Measurements from ENCODE around the gene FBXL22. TPM values are rescaled to one million over a fixed set of nuclear protein-coding genes. Genes with fewer than 3 reads are reported as not detected.

FBXL22 gene
- total RNA-seq, 2 donors from 2014 or later, result 0.29 to 0.90 TPM

DNA sequence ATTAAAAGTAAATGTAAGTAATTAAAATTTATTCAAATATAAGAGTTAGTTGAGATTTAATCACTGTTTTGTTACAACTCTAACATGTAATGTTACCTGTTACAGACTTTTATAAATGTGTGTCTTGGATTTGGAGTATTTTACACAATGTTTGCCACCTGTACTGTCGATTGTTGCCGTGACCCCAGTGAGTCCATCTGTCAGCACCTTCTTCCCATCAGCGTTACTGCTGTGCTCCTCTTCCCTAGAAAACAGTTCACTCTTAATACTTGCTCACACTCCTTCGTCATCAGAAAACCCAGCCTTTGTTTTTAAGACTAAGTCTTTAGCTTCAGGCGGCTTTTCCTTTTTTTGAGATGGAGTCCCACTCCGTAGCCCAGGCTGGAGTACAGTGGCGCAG, 40.5 kb upstream of the FBXL22 start:
- H3K4me3 ChIP-seq (ENCODE audit: low read length), result no peak overlapping the region
- no peaks in the 10 kb centered on the region for H3K9me3 Mint-ChIP-seq
- no peaks in the 10 kb centered on the region for H3K27me3 Mint-ChIP-seq (ENCODE audit: insufficient read depth)
- peaks cover 17% of the 10 kb centered on the region for H3K4me1 Mint-ChIP-seq
- no peaks in the 10 kb centered on the region for H3K4me1 ChIP-seq (ENCODE audit: control insufficient read depth, insufficient read depth, low read length)
- no peaks in the 10 kb centered on the region for H3K9me3 ChIP-seq (ENCODE audit: control insufficient read depth, low read length)
- H3K27ac Mint-ChIP-seq, result no peak overlapping the region
- WGBS, 2 experiments (ENCODE audit: insufficient coverage in 1 of 2, insufficient read length in 1 of 2), result 91% methylated on average over 6 to 7 of the region's 7 CpGs
- H3K36me3 Mint-ChIP-seq (ENCODE audit: low read depth), result peaks cover 41% of the 10 kb centered on the region
- no peak overlapping the region for H3K9ac ChIP-seq (ENCODE audit: extremely low read depth, low read length, poor library complexity, severe bottlenecking)
- no peak overlapping the region for H3K4me3 Mint-ChIP-seq
- DNase-seq, result no peak
- no peak overlapping the region for H3K27ac ChIP-seq (ENCODE audit: low read depth, low read length)
- peaks cover 76% of the 10 kb centered on the region for H3K36me3 ChIP-seq (ENCODE audit: control insufficient read depth, insufficient read depth, low read length)
- TF ChIP-seq, protein P1, sequence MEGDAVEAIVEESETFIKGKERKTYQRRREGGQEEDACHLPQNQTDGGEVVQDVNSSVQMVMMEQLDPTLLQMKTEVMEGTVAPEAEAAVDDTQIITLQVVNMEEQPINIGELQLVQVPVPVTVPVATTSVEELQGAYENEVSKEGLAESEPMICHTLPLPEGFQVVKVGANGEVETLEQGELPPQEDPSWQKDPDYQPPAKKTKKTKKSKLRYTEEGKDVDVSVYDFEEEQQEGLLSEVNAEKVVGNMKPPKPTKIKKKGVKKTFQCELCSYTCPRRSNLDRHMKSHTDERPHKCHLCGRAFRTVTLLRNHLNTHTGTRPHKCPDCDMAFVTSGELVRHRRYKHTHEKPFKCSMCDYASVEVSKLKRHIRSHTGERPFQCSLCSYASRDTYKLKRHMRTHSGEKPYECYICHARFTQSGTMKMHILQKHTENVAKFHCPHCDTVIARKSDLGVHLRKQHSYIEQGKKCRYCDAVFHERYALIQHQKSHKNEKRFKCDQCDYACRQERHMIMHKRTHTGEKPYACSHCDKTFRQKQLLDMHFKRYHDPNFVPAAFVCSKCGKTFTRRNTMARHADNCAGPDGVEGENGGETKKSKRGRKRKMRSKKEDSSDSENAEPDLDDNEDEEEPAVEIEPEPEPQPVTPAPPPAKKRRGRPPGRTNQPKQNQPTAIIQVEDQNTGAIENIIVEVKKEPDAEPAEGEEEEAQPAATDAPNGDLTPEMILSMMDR (conservative IDR thresholded peaks at IDR 0.05), result no peak
- no peaks in the 10 kb centered on the region for H3K27me3 ChIP-seq (ENCODE audit: control insufficient read depth, insufficient read depth, low read length, poor library complexity, severe bottlenecking)

DNA sequence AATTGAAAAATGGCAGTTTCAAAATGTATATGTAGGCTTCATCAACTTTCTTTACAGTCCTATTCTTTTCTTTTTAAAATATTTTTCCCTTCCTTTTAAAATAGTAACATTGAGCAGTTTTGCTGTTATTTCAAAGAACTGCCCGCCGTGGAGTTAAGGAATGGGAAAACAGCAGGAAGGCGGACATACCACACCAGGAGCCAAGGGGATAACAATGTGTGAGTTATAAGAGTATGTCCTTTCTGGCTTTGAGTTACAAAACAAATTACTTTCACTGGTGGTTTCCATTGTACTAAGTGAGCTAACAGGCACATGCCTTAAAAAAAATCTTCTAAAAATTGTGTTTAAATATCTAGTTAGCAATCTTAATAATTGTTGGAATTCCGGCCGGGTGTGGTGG, 37.4 kb upstream of the FBXL22 start:
- DNase-seq, result no peak
- Mint-ChIP-seq H3K4me1 (peaks cover 5% of the 10 kb centered on the region), H3K36me3 (ENCODE audit: low read depth) (peaks cover 43% of the 10 kb centered on the region), H3K4me3 (no peak overlapping the region), H3K27ac (no peak overlapping the region), H3K9me3 (no peaks in the 10 kb centered on the region), H3K27me3 (ENCODE audit: insufficient read depth) (no peaks in the 10 kb centered on the region)
- no peak overlapping the region for H3K9ac ChIP-seq (ENCODE audit: extremely low read depth, low read length, poor library complexity, severe bottlenecking)
- no peaks in the 10 kb centered on the region for H3K27me3 ChIP-seq (ENCODE audit: control insufficient read depth, insufficient read depth, low read length, poor library complexity, severe bottlenecking)
- H3K4me1 ChIP-seq (ENCODE audit: control insufficient read depth, insufficient read depth, low read length), result no peaks in the 10 kb centered on the region
- no peaks in the 10 kb centered on the region for H3K9me3 ChIP-seq (ENCODE audit: control insufficient read depth, low read length)
- H3K36me3 ChIP-seq (ENCODE audit: control insufficient read depth, insufficient read depth, low read length), result peaks cover 86% of the 10 kb centered on the region
- H3K4me3 ChIP-seq (ENCODE audit: low read length), result no peak overlapping the region
- TF ChIP-seq, protein P1 (conservative IDR thresholded peaks at IDR 0.05), result no peak
- 74% methylated on average over 5 of the region's 5 CpGs; no CpG with 5 or more reads in 1 of the 2 experiments for WGBS, 2 experiments (ENCODE audit: insufficient coverage in 1 of 2, insufficient read length in 1 of 2)
- no peak overlapping the region for H3K27ac ChIP-seq (ENCODE audit: low read depth, low read length)

DNA sequence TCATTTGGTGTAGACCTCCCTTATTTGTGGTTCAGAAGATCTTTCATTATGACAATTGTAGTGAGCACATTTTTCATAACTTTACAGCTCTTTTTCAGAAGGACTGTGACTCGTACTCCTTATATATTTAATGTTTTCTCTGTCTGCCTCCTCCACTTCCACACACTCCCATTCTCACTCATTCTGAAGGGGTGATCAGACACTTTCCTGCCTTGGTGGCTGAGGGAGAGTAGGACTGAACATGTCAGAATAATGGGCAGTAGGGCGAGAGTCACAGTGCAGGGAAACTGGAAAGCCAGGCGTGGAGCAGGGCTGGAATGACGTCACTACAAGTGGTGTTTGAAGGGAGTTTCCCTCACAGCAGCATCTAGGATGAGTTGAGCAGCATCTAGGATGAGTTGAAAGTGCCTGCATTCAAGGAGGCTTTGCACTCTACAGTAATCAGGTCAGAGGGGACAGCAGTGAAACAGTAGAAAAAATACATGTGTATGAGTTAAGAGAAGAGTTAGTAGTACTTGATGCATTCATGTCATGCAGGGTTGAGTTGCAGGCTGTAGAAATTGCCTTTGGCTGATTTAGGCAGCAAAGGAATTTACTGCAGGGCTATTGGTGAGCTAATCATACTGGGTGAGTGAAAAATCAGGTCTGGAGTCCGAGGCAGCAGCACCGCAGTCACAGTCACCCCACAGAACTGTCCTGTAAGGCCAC, 36.3 kb upstream of the FBXL22 start:
- H3K27ac ChIP-seq (ENCODE audit: low read depth, low read length), result no peak overlapping the region
- no peak overlapping the region for H3K4me3 ChIP-seq (ENCODE audit: low read length)
- no peaks in the 10 kb centered on the region for H3K9me3 ChIP-seq (ENCODE audit: control insufficient read depth, low read length)
- 84 to 94% methylated on average over 4 to 6 of the region's 6 CpGs for WGBS, 2 experiments (ENCODE audit: insufficient coverage in 1 of 2, insufficient read length in 1 of 2)
- H3K9ac ChIP-seq (ENCODE audit: extremely low read depth, low read length, poor library complexity, severe bottlenecking), result no peak overlapping the region
- Mint-ChIP-seq H3K4me3 (no peak overlapping the region), H3K27ac (no peak overlapping the region), H3K4me1 (peaks cover 5% of the 10 kb centered on the region), H3K9me3 (no peaks in the 10 kb centered on the region), H3K27me3 (ENCODE audit: insufficient read depth) (no peaks in the 10 kb centered on the region), H3K36me3 (ENCODE audit: low read depth) (peaks cover 48% of the 10 kb centered on the region)
- H3K36me3 ChIP-seq (ENCODE audit: control insufficient read depth, insufficient read depth, low read length), result peaks cover 87% of the 10 kb centered on the region
- no peaks in the 10 kb centered on the region for H3K4me1 ChIP-seq (ENCODE audit: control insufficient read depth, insufficient read depth, low read length)
- no peak for DNase-seq
- TF ChIP-seq, protein P1 (conservative IDR thresholded peaks at IDR 0.05), result no peak
- H3K27me3 ChIP-seq (ENCODE audit: control insufficient read depth, insufficient read depth, low read length, poor library complexity, severe bottlenecking), result no peaks in the 10 kb centered on the region

Measured in endodermal cell (in vitro differentiated cells).